Mucosa of stomach (tissue), 1 donor: ENCODE measurements around the gene ITPRID2.
"Not testable (repeated sequence)": the region's sequence is repeated elsewhere in the genome, so short reads cannot be mapped to it uniquely, and the experiment has no call there.

ENCODE experiments used
- H3K27me3 ChIP-seq: one replicate; pipeline ENCODE4 v1.7.0; 2013; ENCODE audit warnings: mild to moderate bottlenecking, low read length; ENCODE audit not compliant: control insufficient read depth, insufficient read depth
- H3K36me3 ChIP-seq: one replicate; pipeline ENCODE4 v1.7.0; 2013; ENCODE audit warnings: low read length; ENCODE audit not compliant: control insufficient read depth, insufficient read depth
- H3K4me1 ChIP-seq: one replicate; pipeline ENCODE4 v1.7.0; 2013; ENCODE audit warnings: mild to moderate bottlenecking, low read length; ENCODE audit not compliant: control insufficient read depth, insufficient read depth
- H3K4me3 ChIP-seq: one replicate; pipeline ENCODE4 v1.7.0; 2013; ENCODE audit warnings: low read length
- H3K9ac ChIP-seq: one replicate; pipeline ENCODE4 v1.7.0; 2013; ENCODE audit warnings: mild to moderate bottlenecking, low read length, moderate library complexity
- H3K9me3 ChIP-seq: one replicate; pipeline ENCODE4 v1.7.0; 2013; ENCODE audit warnings: mild to moderate bottlenecking, low read length, moderate library complexity; ENCODE audit not compliant: control insufficient read depth
- donor health status: Pancreatic carcinoma.

The ITPRID2 gene

GRCh38 chr2:181955866-181956265 lies 64.3 kb downstream of the ITPRID2 start:
- not testable (repeated sequence) for H3K4me3 ChIP-seq

DNA sequence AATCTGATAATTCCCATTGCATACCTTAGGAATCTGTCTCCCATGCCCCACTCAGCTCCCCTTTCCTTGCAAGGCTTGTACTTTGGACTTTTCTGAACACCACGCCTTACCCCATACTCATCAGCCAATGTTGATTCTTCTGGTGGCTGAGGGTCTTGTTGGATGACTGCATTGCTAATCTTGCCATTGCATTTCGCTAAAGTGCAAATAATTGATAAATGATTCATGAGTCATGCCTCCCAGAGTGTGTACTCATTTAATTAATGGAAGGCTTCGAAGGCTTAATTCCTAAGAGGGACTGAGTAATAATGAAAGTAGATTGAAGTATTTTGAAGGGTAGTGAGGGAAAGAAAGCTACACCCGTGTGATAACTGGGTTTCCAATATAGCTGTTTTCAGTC lies 66.1 kb downstream of the ITPRID2 start:
- H3K27me3 ChIP-seq = no peaks in the 10 kb centered on the region
- no peaks in the 10 kb centered on the region for H3K36me3 ChIP-seq
- H3K9ac ChIP-seq = peak overlapping the region; percentile 11
- peaks cover 27% of the 10 kb centered on the region for H3K4me1 ChIP-seq
- H3K4me3 ChIP-seq = no peak overlapping the region
- no peaks in the 10 kb centered on the region for H3K9me3 ChIP-seq

More at GRCh38 chr2:181955866-181956265, 64.3 kb downstream of the ITPRID2 start:
- H3K27me3 ChIP-seq, H3K9ac ChIP-seq, H3K36me3 ChIP-seq, H3K9me3 ChIP-seq: not testable (repeated sequence)
- peaks cover 27% of the 10 kb centered on the region for H3K4me1 ChIP-seq

DNA sequence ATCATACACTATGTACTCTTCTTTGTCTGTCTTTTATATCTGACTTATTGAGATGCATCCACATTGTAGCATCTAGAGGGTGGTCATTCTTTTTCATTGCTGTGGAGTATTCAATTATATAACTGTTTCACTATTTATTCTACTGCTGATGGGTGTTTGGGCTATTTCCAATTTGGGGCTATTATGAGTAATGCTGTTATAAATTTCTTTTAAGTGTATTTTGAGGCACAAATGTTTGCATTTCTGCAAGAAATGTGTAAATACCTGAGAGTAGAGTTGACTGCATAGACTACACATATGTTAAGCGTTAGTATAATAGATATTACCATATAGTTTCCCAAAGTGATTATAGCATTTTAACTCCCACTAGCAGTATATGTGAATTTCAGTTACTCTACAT lies 67.2 kb downstream of the ITPRID2 start:
- no peaks in the 10 kb centered on the region for H3K36me3 ChIP-seq
- H3K9ac ChIP-seq = no peak overlapping the region
- no peaks in the 10 kb centered on the region for H3K9me3 ChIP-seq
- no peaks in the 10 kb centered on the region for H3K27me3 ChIP-seq
- H3K4me1 ChIP-seq = peaks cover 27% of the 10 kb centered on the region
- no peak overlapping the region for H3K4me3 ChIP-seq

- H3K4me3 ChIP-seq = no peak overlapping the region
- H3K36me3 ChIP-seq = no peaks in the 10 kb centered on the region
- no peaks in the 10 kb centered on the region for H3K9me3 ChIP-seq
- H3K27me3 ChIP-seq = no peaks in the 10 kb centered on the region
- peaks cover 22% of the 10 kb centered on the region for H3K4me1 ChIP-seq
- no peak overlapping the region for H3K9ac ChIP-seq
Measured at GRCh38 chr2:181959508-181959907, 68.0 kb downstream of the ITPRID2 start.

- not testable (repeated sequence) for H3K4me3 ChIP-seq, H3K9ac ChIP-seq, H3K27me3 ChIP-seq, H3K36me3 ChIP-seq, H3K9me3 ChIP-seq
- H3K4me1 ChIP-seq = peaks cover 19% of the 10 kb centered on the region
Measured at GRCh38 chr2:181961167-181961566, 69.6 kb downstream of the ITPRID2 start.

- no peak overlapping the region for H3K9ac ChIP-seq
- peaks cover 19% of the 10 kb centered on the region for H3K4me1 ChIP-seq
- no peaks in the 10 kb centered on the region for H3K9me3 ChIP-seq
- no peaks in the 10 kb centered on the region for H3K36me3 ChIP-seq
- no peak overlapping the region for H3K4me3 ChIP-seq
- no peaks in the 10 kb centered on the region for H3K27me3 ChIP-seq
Measured at GRCh38 chr2:181962142-181962541, 70.6 kb downstream of the ITPRID2 start.

DNA sequence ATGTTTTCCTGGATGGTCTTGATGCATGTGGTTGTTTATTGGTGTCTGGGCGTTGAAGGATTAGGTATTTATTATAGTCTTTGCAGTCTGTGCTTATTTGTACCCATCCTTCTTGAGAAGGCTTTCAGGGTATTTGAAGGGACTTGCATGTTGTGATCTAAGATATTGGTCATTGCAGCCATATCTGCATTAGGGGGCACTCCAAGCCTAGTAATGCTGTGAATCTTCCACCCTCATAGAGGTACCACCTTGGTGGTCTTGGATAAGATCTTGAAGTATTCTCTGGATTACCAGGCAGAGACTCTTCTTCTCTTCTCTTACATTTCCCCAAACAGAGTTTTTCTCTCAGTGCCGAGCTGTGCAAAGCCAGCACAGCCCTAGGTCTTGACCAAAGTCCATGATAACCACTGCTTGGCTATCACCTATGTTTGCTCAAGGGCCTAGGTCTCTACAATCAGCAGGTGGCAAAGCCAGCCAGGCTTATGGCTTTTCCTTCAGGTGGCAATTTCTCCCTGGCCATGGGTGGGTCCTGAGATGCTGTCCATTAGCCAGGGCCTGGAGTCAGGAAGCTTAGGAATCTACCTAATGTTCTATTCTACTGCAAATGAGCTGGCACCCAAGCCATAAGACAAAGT lies 78.7 kb downstream of the ITPRID2 start:
- H3K27me3 ChIP-seq = no peaks in the 10 kb centered on the region

GRCh38 chr2:181971032-181971431 lies 79.5 kb downstream of the ITPRID2 start:
- no peak overlapping the region for H3K9ac ChIP-seq

More for the DNA sequence above, 78.7 kb downstream of the ITPRID2 start:
- H3K36me3 ChIP-seq = no peaks in the 10 kb centered on the region
- peaks cover 30% of the 10 kb centered on the region for H3K4me1 ChIP-seq
- H3K9ac ChIP-seq = no peak overlapping the region
- no peak overlapping the region for H3K4me3 ChIP-seq
- no peaks in the 10 kb centered on the region for H3K9me3 ChIP-seq

DNA sequence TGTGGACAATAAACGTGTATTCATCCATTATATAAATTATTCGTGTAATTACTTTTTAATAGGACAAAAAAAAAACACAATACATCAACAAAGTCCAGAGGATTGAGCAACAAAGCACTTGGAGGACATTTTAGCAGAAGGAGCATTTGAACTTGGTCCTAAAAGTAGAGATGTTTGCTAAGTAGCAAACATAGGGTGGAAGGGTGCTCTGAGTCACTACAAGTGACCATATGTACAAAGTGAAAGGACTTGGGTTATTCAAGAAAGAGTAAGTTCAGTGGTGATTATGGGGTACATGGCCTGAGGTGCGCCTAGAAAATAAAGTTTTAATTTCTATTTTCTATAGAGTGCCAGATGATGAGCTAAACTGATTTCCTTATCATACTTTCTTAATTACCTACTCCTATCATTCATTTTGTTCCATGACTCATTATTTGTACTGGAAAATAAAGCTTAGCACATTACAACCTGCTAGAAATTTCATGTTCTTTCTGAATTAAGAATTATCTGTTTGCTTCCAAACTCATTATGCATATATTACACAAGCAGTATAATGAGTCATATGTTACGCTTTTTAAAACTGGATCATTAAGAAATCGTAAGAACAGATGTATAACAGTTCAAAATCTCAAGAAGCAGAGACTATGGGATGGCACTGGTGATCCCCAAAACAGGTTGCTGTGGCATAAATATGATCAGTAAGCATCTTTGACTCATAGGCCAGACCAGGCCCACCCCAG lies 81.1 kb downstream of the ITPRID2 start:
- H3K36me3 ChIP-seq = no peaks in the 10 kb centered on the region
- H3K27me3 ChIP-seq = no peaks in the 10 kb centered on the region
- H3K9me3 ChIP-seq = no peaks in the 10 kb centered on the region
- H3K9ac ChIP-seq = no peak overlapping the region
- H3K4me3 ChIP-seq = no peak overlapping the region
- H3K4me1 ChIP-seq = peaks cover 30% of the 10 kb centered on the region

More at GRCh38 chr2:181971032-181971431, 79.5 kb downstream of the ITPRID2 start:
- Histone ChIP-seq H3K4me1 (peaks cover 30% of the 10 kb centered on the region), H3K4me3 (no peak overlapping the region), H3K27me3 (no peaks in the 10 kb centered on the region), H3K36me3 (no peaks in the 10 kb centered on the region), H3K9me3 (no peaks in the 10 kb centered on the region)

DNA sequence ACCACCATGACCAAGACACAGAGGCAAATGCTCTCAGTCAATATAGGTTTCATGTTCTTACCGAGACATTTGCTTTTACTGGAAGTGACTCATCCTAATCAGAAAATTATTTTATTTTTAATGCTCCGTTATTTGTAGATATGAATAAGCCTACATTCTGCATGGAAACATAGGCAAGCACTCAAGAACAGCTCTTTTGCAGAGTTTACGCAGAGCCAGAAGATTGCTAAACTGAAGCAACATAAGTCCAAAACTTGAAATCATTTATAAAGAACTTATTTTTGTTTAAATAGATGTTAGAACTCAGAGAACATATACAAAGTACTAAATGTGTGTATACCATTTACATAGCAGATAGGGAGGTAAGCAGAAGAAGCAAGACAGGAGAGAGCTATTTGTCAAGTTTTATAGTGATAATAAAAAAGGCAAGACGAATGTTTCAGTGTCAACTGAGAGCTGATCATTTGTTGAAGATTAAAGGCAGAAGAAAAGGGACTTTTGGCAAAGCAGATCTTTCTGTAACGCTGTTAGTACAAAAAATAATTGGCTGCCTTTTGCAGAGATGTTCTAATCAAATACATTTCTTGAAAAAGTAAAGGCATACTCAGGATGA lies 81.7 kb downstream of the ITPRID2 start:
- no peak overlapping the region for H3K4me3 ChIP-seq
- H3K27me3 ChIP-seq = no peaks in the 10 kb centered on the region
- no peak overlapping the region for H3K9ac ChIP-seq
- no peaks in the 10 kb centered on the region for H3K9me3 ChIP-seq
- peaks cover 30% of the 10 kb centered on the region for H3K4me1 ChIP-seq
- no peaks in the 10 kb centered on the region for H3K36me3 ChIP-seq

GRCh38 chr2:181977661-181978350 lies 86.3 kb downstream of the ITPRID2 start:
- Histone ChIP-seq H3K9ac (no peak overlapping the region), H3K4me1 (peaks cover 5% of the 10 kb centered on the region), H3K9me3 (no peaks in the 10 kb centered on the region), H3K4me3 (no peak overlapping the region), H3K27me3 (no peaks in the 10 kb centered on the region), H3K36me3 (no peaks in the 10 kb centered on the region)
